Caki2 (cell line): ENCODE results near the gene TNS1. TPM values are rescaled to one million over a fixed set of nuclear protein-coding genes. Genes with fewer than 3 reads are reported as not detected.

ENCODE experiments used
- DNase-seq: peaks from one replicate; pipeline ENCODE4 v3.0.0-alpha.2; 2015; ENCODE audit warnings: low read depth
- in situ Hi-C: cut with HindIII; loops from 2 replicates; pipeline ENCODE4 v1.10.0; 2016; ENCODE audit warnings: low sequenced_read_pairs, low pct_unique_long_range_greater_than_20kb, mixed read lengths
- total RNA-seq: library from RNA; depleted of rRNA; stranded (reverse); fragments of >200 nt; shearing (Covaris generic); gene quantifications from 2 replicates; pipeline ENCODE4 v1.2.3, GENCODE V29; 2014; ENCODE audit warnings: low replicate concordance

Gene TNS1
- total RNA-seq, 1 experiment from 2014 or later, result 0.68 TPM

- in situ Hi-C loops, result no loop called here
- DNase-seq, result no peak
Measured at GRCh38 chr2:217807025-217807424, 195.8 kb downstream of the TNS1 start.

GRCh38 chr2:217806482-217806765, 196.4 kb downstream of the TNS1 start:
- in situ Hi-C loops, result no loop called here
- DNase-seq, result no peak

GRCh38 chr2:217805668-217806481, 196.9 kb downstream of the TNS1 start:
- in situ Hi-C loops, result no loop called here
- no peak for DNase-seq

- in situ Hi-C loops, result no loop called here
Measured at GRCh38 chr2:217804791-217805667, 197.8 kb downstream of the TNS1 start.

GRCh38 chr2:217804338-217804737, 198.5 kb downstream of the TNS1 start:
- no peak for DNase-seq
- in situ Hi-C loops, result no loop called here

More at GRCh38 chr2:217804791-217805667, 197.8 kb downstream of the TNS1 start:
- DNase-seq, result no peak

- in situ Hi-C loops, result no loop called here
- no peak for DNase-seq
Measured at GRCh38 chr2:217803653-217803960, 199.2 kb downstream of the TNS1 start.

GRCh38 chr2:217802876-217803652, 199.7 kb downstream of the TNS1 start:
- in situ Hi-C loops, result no loop called here
- no peak for DNase-seq

GRCh38 chr2:217802266-217802665, 200.5 kb downstream of the TNS1 start:
- DNase-seq, result no peak
- in situ Hi-C loops, result no loop called here

- in situ Hi-C loops, result no loop called here
- no peak for DNase-seq
Measured at GRCh38 chr2:217801711-217802110, 201.1 kb downstream of the TNS1 start.

- in situ Hi-C loops, result no loop called here
- no peak for DNase-seq
Measured at GRCh38 chr2:217801115-217801531, 201.7 kb downstream of the TNS1 start.

- in situ Hi-C loops, result no loop called here
- no peak for DNase-seq
Measured at GRCh38 chr2:217800433-217801114, 202.2 kb downstream of the TNS1 start.

- DNase-seq, result no peak
- in situ Hi-C loops, result no loop called here
Measured at GRCh38 chr2:217799563-217800432, 203.0 kb downstream of the TNS1 start.

- DNase-seq, result no peak
- in situ Hi-C loops, result no loop called here
Measured at GRCh38 chr2:217798743-217799562, 203.8 kb downstream of the TNS1 start.

- no peak for DNase-seq
- in situ Hi-C loops, result no loop called here
Measured at GRCh38 chr2:217798191-217798590, 204.6 kb downstream of the TNS1 start.

- in situ Hi-C loops, result no loop called here
- no peak for DNase-seq
Measured at GRCh38 chr2:217797661-217798069, 205.1 kb downstream of the TNS1 start.

- in situ Hi-C loops, result no loop called here
- DNase-seq, result no peak
Measured at GRCh38 chr2:217797165-217797564, 205.6 kb downstream of the TNS1 start.
